HG03439 (cell line): Measurements from ENCODE around the gene TMEM26.

Experiments
- ATAC-seq: cut with Tn5 transposase; IDR thresholded peaks from one replicate; pipeline ENCODE4 v1.9.1; 2021; ENCODE audit warnings: mild to moderate bottlenecking, moderate library complexity; ENCODE audit not compliant: unreplicated experiment

TMEM26 gene

DNA sequence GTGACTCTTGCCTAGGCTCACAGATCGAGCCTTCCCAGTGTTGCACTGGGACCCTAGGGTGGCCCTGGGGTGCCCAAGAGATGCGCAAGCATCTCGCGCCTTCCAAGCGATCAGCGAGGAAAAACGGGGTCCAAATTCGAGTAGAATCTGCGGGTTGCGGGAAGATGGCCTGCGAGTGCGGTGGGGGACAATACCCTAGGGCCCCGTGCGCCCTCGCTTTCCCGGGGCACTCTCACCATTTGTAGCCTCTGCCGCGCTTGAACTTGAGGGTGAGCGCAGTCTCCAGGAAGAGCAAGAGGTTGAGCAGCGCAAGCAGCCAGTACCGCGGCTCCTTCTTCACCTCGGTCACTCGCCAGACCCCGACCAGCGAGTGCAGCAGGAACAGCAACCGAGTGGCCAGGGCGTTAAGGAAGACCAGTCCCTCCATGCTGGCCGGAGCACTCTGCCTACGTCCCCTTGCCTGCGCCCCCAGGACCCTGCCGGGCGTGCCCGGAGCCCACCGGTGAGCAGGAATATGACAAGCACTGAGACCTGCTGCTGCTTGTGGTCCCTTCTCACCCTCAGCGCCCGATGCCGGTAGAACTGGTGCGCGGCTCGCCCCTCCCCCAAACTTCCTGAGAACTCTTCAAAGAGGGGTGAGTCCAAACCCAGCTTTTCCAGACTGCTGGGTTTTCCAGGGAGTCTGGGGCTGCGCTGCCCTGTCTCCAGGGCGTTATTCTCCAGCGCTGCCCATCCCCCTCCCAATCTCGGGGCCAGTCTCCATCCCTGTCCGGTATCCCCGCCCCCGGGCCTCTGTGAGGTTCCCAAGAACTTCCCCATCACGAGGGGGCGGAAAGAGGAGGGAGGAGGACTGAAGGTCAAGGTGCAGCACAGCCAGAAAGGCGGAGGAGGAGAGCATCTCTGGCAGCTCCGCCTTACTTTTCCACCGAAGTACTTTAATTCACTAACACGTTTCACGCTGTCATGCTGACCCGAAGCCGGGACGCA is at the start of gene TMEM26:
Gene TMEM26, minus strand, starts transcription at position 727 of the 987 bp plus-strand sequence. Its CDS starts 300 bp downstream, at position 427.
- no peak for ATAC-seq

DNA sequence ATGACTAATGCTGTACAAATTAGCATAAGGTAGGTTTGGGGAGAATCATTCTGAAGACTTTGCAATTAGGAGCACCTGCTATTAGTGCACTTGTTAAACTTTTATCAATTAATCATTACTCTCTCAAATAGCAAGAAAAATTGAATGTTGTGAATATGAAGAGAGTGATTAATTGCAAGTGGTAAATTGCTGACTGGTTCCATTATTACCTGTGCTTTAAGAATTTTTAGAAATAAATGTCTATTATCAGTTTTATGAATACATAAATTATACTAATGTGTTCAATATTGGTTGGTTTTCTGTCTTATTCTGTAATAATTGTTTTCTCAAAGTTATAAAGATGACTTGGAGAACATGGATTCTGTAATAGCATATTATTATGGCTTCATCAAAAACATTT is 47.3 kb upstream of the TMEM26 start:
- ATAC-seq, result no peak

DNA sequence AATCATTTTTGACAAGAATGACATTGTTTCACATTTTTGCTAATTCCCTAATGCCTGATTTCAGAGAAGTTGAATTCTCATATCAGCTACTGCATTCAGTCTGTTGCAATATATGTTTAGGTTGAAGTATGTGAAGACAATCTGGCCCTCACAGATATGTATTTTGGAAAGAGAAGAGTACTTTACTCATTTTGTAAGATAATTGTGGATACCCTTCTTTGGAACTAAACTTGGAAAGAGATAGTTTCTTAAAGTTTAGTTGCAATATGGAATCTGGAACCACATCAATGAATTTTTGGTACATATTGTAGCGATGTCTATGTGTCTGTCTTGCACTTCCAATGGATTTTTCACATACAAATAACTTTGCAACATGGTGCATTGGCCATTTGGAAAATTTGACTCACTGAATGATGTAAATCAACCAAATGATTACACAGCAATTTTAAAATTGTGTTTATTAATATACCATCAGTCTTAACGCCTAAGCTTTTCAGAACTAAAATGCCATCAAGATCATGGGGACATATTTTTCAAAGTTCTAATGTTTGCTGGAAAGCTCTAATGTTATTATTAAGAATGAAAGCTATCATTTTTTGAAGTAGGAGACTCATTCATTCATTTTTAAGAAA is 39.3 kb upstream of the TMEM26 start:
- ATAC-seq, result no peak

DNA sequence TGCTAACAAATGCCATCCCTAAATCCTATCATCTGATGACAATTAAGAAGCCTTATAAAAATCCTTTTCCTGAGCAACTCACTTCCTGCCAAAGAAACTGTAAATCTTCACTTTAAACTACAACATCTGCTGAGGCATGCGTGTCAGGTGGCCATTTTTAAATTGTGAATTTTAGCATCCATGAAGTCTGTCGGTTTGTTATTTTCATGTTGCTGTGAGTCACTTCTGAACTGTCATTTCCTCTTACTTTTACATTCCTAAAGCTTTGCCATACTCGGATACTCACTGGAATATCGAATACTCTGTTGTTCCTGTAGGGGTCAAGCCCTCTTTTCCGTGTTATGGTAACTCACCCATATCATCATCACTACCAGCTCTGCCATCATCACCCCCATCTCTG is 34.3 kb upstream of the TMEM26 start:
- ATAC-seq, result no peak

DNA sequence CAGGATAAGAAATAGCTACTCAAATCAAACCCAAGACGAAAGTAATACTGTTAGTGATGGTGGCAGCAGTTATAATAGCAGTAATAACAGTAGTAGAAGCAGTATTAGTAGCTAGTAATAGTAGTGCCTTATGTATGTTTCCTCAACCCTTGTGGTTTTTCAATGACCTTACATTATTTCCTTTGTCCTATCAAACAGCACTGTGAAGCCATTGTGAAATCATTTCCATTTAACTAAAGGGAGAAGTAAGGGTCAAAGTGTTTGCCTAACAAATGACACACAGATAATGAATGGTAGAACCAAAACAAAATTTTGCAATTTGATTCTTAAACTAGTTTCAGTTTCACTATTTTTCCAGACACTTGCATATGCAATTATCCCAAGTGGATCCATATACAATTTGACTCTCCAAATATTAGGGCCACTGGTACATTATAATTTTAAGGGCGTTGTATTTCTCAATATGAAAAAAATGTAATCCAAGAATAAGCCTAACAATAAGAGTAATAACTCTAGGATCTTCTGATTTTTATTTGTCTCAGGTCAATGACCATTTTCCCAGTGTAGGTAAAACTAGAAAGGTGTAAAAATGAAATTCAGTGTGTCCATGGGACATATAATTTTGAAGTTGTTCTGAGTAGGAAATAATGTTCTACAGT is 33.7 kb upstream of the TMEM26 start:
- no peak for ATAC-seq

DNA sequence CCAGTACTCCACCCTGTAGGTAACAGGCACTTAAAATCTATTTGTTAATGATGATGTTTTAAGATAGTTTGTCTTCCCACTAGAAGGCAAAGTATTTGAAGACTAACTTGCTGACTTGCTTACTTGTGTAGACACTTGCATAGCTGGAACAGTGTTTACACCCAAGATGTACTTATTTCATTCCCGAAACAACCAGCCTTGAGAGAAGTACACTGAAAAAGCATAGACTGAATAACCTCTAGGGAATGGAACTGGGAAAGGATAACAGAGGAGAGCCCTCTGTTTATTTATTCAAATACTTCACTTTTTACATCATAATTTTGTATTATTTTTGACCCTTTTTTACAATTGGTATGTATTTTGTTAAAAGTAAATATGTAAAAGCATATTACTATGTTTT is 33.1 kb upstream of the TMEM26 start:
- no peak for ATAC-seq

DNA sequence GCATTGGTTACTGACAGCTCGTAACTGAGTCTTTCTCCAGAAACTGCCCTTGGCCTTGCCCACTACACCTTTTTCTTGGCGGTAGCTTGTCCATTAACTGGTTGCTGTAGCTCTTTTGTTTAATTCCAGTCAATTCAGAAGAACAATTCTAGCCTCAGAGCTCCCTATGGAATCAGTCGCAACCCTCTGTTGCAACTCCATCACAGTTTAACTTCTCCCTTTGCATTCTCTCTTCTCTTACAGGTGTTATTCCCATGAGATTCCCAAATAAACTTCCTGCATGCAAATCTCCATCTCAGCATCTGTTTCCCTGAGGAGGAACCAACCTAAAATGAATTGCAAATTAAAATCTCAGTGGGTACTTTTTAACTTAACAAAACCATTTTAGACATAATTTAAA is 28.4 kb upstream of the TMEM26 start:
- ATAC-seq, result no peak

DNA sequence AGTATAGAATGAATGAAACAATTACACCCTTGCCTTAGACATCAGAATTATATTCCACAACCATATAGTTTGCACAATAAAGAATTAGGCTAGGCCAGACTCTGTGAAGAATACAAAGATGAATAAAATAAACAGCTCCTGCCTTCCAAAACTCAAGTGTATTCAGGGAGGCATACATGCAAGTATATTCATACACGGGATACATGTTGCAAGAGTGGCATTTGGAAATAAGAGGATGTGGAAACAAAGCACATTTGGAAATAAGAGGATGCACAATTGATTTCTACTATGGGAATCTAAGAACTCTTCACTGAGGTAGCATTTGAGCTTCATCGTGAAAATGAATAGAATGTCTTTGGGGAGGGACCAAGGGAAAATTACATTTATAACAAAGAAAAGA is 27.0 kb upstream of the TMEM26 start:
- ATAC-seq, result no peak

DNA sequence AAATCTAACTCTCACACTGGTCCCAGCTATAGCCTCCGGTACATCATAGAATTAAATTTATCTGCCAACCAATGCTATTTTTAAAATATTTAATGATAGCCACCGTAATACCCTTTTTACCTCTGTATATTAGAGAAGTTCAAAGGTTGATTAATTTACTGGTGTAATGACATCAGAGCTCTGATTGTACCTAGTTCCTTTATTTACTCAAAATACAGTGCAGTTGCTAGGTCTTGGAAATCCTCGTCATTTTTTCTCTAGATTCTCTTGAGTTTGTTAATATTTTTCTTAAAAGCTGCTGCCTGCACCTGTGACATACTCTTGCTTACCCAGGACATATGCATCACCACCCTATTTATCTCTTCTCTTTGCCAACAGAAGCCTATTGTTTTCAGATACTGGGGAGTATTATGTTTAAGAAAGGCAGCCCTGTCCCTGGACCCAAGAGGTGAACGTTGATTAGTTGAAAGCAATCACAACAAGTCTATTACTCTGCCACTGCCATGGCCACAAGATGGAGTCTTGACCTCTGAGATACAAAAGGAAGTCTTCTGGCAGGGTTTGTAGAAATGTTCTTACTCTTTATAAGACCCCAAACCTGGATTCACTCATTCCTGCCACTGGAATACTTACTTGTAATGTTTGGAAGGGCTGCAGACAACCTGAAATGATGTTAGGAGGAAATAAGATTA is 25.6 kb upstream of the TMEM26 start:
- ATAC-seq, result no peak

DNA sequence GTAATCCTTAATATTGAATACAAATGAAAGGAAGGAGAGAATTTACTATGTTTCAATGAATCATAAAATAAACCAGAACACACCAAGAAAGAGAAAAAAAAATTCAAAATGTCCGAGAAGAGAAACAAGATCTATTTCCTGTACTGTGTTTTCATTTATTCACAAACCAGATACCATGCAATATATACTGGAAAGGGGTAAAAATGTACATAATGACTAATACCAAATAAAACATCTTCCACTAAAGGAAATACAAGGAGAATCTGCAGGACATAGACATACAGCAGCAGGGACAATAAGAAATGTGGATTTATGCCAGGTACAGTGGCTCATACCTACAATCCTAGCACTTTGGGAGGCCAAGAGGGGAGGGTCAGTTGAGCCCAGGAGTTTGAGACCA is 24.3 kb upstream of the TMEM26 start:
- no peak for ATAC-seq

DNA sequence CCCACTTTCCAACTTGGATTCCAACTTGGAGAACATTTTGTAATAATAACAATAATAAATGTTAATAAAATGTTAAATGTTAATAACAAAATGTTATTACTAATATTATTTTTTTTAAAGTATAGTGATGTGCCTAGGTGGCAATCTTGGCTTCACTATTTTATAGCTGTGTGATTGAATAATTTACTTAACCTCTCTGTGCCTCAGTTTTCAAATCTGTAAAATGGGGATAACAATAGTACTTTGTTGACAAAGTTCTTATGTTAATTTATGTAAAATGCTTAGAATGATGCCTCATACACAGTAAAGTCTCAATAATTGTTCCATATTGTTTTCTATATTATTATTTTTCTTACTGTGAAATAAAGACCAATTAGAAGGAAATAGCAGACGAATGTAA is 23.3 kb upstream of the TMEM26 start:
- no peak for ATAC-seq

DNA sequence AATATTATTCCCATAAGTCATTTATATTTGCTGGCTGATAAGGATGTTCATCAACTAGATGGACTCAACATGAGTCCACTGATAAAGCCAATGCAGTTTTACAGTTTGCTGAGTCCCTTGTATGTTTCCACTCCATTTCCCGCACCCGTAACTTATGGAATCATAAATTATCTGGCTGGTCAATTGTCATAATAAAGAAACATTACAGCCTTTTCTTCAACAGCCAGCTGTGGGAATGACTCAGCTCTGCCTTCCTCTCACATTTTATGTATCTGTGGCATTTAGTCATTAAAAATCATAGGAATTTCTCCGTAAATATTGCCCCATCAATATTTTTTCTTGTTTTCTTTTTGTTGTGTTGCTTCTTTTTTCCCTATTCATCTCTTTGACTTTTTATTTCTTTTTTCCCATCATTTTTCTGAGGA is 22.3 kb upstream of the TMEM26 start:
- ATAC-seq, result no peak

DNA sequence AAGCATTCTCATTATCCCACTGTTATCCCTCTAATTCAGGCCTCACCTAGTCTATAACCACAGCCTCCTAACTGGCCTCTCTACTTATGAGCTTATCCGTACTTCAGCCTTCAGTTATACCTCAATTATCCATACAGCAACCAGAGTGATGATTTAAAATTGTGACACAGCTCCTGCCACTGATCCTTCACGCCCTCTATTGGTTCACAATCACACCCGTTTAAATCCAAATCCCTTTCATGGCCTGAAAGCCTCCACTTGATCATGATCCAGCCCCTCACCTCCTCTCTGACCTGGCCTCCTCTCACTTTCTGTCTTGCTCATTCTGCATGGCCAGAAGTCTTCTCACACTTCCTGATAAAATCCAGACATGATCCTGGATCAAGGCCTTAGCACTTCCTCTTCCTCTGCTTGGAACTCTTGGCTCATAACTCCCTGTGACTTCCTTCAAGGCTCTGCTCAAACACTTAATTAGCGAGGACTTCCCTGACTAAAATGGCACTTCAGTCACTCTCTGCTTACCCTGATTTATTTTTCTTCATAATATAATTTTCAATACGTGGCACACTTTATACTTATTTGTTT is 19.0 kb upstream of the TMEM26 start:
- ATAC-seq, result no peak

DNA sequence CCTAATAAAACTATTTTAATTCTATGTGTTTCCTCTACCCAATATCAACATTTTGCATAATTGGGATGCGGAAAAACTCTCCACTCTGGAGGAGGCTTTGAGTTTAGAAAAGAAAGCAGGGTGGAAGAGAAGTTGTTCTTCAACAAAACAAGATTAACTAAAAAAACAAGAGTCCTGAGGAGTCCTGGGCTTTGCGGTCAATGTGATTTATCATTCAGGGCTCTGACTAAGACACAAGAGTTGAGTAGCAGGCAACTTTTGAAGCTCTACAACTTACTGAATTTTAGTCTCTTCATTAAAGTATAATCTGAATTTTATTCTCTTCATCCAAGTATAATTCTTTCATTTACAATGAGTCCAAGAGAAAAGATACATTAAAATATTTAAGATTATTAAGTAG is 18.3 kb upstream of the TMEM26 start:
- ATAC-seq, result no peak

DNA sequence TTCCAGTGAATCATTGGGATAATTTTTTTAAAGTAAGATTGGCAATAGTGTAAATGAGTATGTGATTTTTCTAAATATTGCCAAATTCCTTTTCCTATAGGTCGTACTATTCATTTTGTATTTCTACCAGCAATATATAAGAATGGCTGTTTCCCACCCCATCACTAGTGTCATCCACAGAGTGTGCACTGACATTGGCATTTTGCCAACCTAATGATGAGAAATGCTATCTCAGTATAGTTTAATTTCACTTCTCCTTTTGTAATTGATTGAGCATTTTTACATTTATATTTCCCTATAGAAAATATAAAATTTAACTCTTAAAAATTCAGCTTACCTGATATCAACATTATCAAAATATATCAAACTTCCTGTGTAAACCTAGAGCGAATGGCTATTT is 17.6 kb upstream of the TMEM26 start:
- no peak for ATAC-seq

DNA sequence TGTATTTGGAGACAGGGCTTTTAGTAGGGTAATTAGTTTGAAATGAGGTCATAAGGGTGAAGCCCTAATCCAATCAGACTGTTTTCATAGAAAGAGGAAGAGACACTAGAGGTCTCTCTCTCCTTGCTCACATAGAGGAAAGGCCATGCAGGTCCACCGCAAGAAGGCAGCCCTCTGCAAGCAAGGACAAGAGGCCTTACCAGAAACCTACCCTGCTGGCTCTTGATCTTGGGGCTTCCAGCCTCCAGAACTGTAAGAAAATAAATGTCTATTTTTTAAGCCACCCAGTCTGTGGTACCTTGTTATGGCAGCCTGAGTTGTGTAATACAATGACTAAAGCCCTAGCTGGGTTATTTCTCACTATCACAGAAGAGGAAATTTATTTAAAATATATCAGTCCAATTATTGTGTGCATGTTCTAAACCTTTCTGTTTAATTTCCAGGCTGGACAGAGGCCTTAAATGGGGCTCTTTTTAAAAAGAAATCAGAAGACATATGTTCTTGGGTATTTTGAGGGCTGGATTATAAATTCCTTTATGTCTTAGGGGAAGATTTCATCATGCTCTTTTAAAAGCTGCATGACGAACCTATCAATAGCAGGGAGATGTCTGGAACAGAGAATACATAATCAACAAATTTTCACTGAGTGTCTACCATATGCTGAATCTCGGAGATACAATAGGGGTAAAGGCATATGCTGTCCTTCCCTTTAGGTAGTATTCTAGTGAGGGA is 12.9 kb upstream of the TMEM26 start:
- no peak for ATAC-seq

DNA sequence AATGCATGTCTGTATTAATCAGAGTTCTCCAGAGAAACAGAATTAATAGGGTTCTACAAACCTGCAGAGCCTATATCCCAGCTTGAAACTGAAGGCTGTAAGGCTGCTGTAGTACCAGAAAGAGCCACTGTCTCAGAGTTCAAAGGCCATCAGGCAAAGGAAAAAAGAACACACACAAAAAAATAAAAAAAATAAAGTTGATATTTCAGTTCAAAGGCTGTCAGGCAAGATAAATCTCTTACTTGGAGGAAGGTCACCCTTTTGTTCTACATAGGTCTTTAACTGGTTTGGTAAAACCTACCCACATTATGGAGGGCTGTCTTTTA is 12.0 kb upstream of the TMEM26 start:
- no peak for ATAC-seq

DNA sequence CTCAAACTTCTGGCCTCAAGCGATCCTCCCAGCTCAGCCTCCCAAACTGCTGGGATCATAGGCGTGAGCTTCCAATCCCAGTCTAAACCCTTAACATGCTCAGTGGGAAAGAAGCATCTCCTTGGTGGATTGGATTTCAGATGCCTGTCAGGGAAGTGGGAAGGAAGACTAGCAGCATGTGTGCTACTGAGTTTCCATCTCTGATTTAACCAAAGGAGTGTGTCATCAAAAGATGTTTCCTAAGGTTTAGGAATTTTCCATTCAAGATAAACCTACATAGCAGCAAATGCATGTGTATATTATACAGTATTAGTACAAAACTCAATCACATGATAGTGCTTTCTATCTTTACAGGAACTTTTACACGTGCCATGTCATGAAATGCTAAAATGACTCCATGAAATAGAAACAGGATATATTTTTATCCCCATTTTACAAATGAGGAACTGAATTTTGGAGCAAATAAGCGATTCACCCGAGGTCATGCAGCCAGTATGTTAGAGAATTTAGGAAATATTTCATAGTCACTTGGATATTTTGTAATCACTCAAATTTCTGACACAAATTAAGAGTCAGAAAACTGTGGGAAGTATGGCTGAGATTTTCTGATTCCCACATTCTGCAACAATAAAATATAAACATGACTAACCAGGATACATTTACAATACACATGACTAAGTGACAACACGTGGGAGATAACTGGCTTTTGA is 11.4 kb upstream of the TMEM26 start:
- no peak for ATAC-seq

DNA sequence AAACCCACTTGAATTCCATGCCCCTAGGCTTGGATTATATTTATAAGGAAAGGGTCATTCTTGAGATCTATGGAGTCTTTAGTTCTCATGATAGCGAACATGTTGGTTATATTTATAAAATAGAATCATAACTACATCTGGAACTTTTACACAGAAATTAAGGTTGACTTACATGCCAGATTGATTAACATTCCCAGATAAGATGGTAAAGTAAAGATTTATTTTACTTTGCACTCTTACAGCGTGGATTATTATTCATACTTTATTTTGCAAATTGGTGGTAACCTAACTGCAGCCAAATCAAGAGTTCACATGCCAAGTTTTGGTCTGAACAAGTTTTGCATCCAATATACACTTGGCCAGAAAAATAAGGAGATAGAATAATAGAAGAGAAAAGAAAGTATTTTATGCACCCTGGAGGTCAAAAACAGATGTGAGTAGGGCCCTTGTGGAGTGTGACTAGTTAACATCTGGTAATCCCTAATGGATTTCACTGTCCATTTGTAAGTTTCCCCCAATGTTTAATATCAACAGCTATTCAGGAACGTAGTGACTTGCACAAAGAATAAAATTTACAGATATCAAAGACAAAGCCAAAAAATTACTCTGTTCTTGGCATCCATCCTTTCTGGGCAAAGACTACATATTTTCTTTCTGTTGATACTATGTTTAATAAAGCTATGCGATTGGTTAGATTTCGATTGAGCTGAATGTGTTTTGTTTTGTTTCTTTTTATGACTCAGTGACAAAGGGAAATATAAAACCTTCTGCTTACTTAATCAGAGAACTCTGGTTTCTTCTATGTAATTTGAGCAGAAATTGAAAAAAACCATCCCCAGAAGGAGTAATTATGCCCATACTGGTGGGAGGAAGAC is 10.1 kb upstream of the TMEM26 start:
- no peak for ATAC-seq
